Esophagus muscularis mucosa (tissue), 3 donors: Measurements from ENCODE around the gene GSS.

Experiments
- CTCF ChIP-seq, 3 experiments: fragments of 200-600 bp in 2 of 3; fragments of 450-650 bp in 1 of 3; sonication (generic) in 2 of 3; IDR thresholded peaks; one replicate each; pipeline ENCODE4 v1.5.1; 2017 to 2019; ENCODE audit warnings: antibody characterized with exemption in 3 of 3, mild to moderate bottlenecking in 2 of 3, moderate library complexity in 1 of 3
- POLR2A ChIP-seq: fragments of 450-650 bp; IDR thresholded peaks from one replicate; pipeline ENCODE4 v1.6.1; 2017; ENCODE audit warnings: antibody characterized with exemption, moderate library complexity, mild to moderate bottlenecking, low read depth
- POLR2AphosphoS5 ChIP-seq, 2 donors: sonication (generic); formaldehyde crosslinking; IDR thresholded peaks; one replicate each; pipeline ENCODE4 v1.6.1; 2017; ENCODE audit warnings: antibody characterized with exemption in 2 of 2

- TF ChIP-seq POLR2A: no peak
- TF ChIP-seq CTCF (IDR thresholded peaks at IDR 0.05): no peak
- TF ChIP-seq POLR2AphosphoS5 (IDR thresholded peaks at IDR 0.05): no peak
Observed at GRCh38 chr20:34884260-34884659, 71.3 kb downstream of the GSS start.
